B cell (primary cell): Measurements from ENCODE around the gene ZFHX2.

Experiments
- EZH2 ChIP-seq: IDR thresholded peaks from 2 replicates; pipeline ENCODE4 v1.6.1; 2012; ENCODE audit warnings: borderline replicate concordance, low read depth, mild to moderate bottlenecking, moderate library complexity, low read length; ENCODE audit not compliant: insufficient read depth, poor library complexity, severe bottlenecking
- TF ChIP-seq, protein P1 (sequence below): fragments of 200-600 bp; IDR thresholded peaks from one replicate; pipeline ENCODE4 v1.8.0; 2022; ENCODE audit warnings: antibody characterized with exemption, mild to moderate bottlenecking

DNA sequence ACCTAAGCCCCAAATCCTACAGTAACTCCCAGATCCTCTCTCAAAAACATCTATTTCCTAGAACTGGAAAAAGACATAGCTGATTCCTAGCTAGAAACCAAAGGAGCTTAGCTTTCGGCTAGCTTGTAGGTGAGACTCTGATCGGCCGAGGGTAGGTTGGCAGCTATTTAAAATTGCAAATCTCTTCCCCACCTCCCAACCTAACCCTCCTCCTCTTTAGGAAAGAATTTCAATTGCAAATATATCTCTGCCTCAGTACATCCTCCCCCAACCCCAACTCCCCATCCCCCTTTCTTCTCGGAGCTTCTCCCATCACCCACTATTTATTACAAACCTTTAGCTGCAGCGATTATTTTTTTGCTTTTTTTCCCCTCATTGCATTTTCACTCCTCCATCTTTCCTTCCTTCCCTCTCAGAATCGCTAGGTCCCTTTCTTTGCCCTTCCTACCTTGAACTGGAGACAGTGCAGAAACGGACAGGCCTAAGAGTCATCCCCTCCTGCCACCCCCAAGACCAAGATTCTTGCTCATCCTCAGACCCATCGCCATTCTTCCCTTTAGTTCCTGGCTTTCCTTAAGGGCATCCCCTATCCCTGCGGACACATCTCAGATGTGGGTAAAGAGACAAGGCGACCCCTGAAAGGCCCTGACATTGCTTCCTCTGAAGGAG is 13.4 kb downstream of the ZFHX2 start:
- TF ChIP-seq, protein P1, sequence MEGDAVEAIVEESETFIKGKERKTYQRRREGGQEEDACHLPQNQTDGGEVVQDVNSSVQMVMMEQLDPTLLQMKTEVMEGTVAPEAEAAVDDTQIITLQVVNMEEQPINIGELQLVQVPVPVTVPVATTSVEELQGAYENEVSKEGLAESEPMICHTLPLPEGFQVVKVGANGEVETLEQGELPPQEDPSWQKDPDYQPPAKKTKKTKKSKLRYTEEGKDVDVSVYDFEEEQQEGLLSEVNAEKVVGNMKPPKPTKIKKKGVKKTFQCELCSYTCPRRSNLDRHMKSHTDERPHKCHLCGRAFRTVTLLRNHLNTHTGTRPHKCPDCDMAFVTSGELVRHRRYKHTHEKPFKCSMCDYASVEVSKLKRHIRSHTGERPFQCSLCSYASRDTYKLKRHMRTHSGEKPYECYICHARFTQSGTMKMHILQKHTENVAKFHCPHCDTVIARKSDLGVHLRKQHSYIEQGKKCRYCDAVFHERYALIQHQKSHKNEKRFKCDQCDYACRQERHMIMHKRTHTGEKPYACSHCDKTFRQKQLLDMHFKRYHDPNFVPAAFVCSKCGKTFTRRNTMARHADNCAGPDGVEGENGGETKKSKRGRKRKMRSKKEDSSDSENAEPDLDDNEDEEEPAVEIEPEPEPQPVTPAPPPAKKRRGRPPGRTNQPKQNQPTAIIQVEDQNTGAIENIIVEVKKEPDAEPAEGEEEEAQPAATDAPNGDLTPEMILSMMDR: no peak
- no peak for TF ChIP-seq EZH2
